Lung (tissue), 12 donors: ENCODE results near the gene TBX4. TPM values are rescaled to one million over a fixed set of nuclear protein-coding genes. Genes with fewer than 3 reads are reported as not detected.
A peak's percentile ranks its signal among the peaks of the same experiment; 100 is the strongest.

ENCODE experiments used
- ATAC-seq: fragments of 200-7000 bp; cut with Tn5 transposase; one replicate; pipeline ENCODE4 v1.9.1; 2020; ENCODE audit warnings: moderate number of reproducible peaks; ENCODE audit not compliant: insufficient read depth, low FRiP score
- DNase-seq, 3 donors: peaks; one replicate each; pipeline ENCODE4 v3.0.0-alpha.2; 2013 to 2017
- H3K27ac ChIP-seq, 2 donors: one replicate each; pipeline ENCODE4 v1.5.1; 2013; ENCODE audit warnings: mild to moderate bottlenecking in 2 of 2, moderate library complexity in 2 of 2, control low read depth in 1 of 2, inconsistent platforms in 1 of 2, low read depth in 1 of 2, low read length in 1 of 2
- H3K27me3 ChIP-seq, 3 donors: one replicate each; pipeline ENCODE4 v1.5.1; 2013; ENCODE audit warnings: low read length in 2 of 3; ENCODE audit not compliant: control insufficient read depth in 3 of 3, insufficient read depth in 3 of 3
- H3K36me3 ChIP-seq, 4 donors: one replicate each; pipeline ENCODE4 v1.5.1; 2013; ENCODE audit warnings: low read length in 4 of 4, mild to moderate bottlenecking in 1 of 4, moderate library complexity in 1 of 4; ENCODE audit not compliant: control insufficient read depth in 4 of 4, insufficient read depth in 4 of 4
- H3K4me1 ChIP-seq, 5 donors: one replicate each; pipeline ENCODE4 v1.5.1; 2013; ENCODE audit warnings: low read length in 5 of 5, mild to moderate bottlenecking in 2 of 5, moderate library complexity in 1 of 5; ENCODE audit not compliant: control insufficient read depth in 5 of 5, insufficient read depth in 5 of 5
- H3K4me3 ChIP-seq: one replicate; pipeline ENCODE4 v1.5.1; 2013; ENCODE audit warnings: mild to moderate bottlenecking, control low read depth, moderate library complexity
- H3K9ac ChIP-seq, 2 donors: one replicate each; pipeline ENCODE4 v1.5.1; 2013; ENCODE audit warnings: low read length in 2 of 2, control low read depth in 1 of 2; ENCODE audit not compliant: insufficient read depth in 1 of 2
- H3K9me3 ChIP-seq, 4 donors: one replicate each; pipeline ENCODE4 v1.5.1; 2013; ENCODE audit warnings: low read length in 3 of 4, mild to moderate bottlenecking in 1 of 4, moderate library complexity in 1 of 4; ENCODE audit not compliant: control insufficient read depth in 4 of 4, insufficient read depth in 3 of 4
- WGBS, 2 donors: extraction: QIAGEN DNeasy Blood & Tissue Kit; methylation state at CpG; one replicate each; pipeline ENCODE4 v1.1.7; 2013; 5-methylcytosine and 5-hydroxymethylcytosine counted together
- polyA plus RNA-seq, 2 donors: library from polyadenylated mRNA; stranded (reverse); fragments of 200-250 nt; gene quantifications; one replicate each; pipeline ENCODE4 v1.2.1, GENCODE V29; 2013
- total RNA-seq, 2 donors: library from RNA; depleted of rRNA in 1 of 2; stranded (reverse); fragments of >200 nt in 1 of 2; gene quantifications; one replicate each; pipeline ENCODE4 v1.2.1, GENCODE V29; 2014 to 2021
- TF ChIP-seq, protein P1 (sequence below): IDR thresholded peaks from 2 replicates; pipeline ENCODE4 v1.5.1; 2012; ENCODE audit warnings: mild to moderate bottlenecking; ENCODE audit errors: control extremely low read depth, extremely low read depth
- donor health status: control.
- donor health status: control.
- donor health status: Bipolar disorder and iron deficiency.
- donor health status: healthy.
- donor health status: DM: yes; HTN: yes; CAD: no.

The TBX4 gene
- total and polyA plus RNA-seq, 4 donors = 6.1 to 53.7 (median 22.0) TPM

DNA sequence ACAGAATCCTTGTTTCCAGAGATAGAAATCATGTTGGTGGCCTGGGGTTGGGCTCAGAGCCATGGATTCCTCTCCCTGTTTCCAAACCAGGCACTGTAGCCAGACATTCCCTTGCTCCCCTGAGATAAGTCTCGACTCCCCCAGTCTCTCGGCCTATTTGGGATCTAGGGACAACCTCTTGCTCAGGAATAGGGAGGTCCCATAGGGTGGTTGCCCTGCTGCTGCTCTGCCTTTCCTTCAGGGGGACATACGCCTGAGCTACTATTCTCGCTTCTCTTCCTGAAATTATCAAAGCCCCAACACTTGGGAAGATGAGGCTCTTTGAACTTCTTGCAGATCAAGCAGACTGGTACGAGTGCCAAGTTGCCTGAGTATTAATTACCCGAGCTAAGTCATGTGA lies 58.0 kb downstream of the TBX4 start:
- Histone ChIP-seq H3K4me1 (peaks cover 0 to 14% (median 0%) of the 10 kb centered on the region in 5 donors), H3K36me3 (no peaks in the 10 kb centered on the region), H3K4me3 (no peak overlapping the region), H3K27me3 (no peaks in the 10 kb centered on the region), H3K9me3 (no peaks in the 10 kb centered on the region), H3K27ac (no peak overlapping the region), H3K9ac (no peak overlapping the region)
- no peak for DNase-seq
- TF ChIP-seq, protein P1, sequence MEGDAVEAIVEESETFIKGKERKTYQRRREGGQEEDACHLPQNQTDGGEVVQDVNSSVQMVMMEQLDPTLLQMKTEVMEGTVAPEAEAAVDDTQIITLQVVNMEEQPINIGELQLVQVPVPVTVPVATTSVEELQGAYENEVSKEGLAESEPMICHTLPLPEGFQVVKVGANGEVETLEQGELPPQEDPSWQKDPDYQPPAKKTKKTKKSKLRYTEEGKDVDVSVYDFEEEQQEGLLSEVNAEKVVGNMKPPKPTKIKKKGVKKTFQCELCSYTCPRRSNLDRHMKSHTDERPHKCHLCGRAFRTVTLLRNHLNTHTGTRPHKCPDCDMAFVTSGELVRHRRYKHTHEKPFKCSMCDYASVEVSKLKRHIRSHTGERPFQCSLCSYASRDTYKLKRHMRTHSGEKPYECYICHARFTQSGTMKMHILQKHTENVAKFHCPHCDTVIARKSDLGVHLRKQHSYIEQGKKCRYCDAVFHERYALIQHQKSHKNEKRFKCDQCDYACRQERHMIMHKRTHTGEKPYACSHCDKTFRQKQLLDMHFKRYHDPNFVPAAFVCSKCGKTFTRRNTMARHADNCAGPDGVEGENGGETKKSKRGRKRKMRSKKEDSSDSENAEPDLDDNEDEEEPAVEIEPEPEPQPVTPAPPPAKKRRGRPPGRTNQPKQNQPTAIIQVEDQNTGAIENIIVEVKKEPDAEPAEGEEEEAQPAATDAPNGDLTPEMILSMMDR = no peak
- ATAC-seq = no peak
- WGBS, 2 donors = 79 to 80% methylated on average over 6 of the region's 6 CpGs

DNA sequence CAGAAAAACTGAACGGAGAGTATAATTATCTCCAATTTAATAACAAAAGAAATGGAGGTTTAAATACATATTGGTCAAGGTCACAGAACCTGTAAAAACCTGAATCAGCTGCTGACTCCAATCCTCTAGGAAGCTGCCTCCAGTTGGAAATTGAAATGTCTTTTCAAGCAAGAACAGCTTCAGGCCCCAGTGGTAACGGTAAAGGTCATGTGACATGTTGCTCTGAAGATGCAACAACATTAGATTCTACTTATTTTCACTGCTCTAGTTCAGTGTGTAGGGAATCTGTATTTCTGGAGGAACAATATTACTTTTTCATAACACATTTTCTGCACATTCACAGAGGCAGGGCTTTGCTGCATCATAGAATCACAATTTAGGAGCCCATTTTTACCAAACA lies 58.8 kb downstream of the TBX4 start:
- Histone ChIP-seq H3K4me3 (no peak overlapping the region), H3K36me3 (no peaks in the 10 kb centered on the region), H3K9ac (no peak overlapping the region), H3K27ac (no peak overlapping the region), H3K9me3 (no peaks in the 10 kb centered on the region), H3K4me1 (peaks cover 0 to 14% (median 0%) of the 10 kb centered on the region in 5 donors), H3K27me3 (no peaks in the 10 kb centered on the region)
- DNase-seq (no peak), ATAC-seq (no peak)
- TF ChIP-seq, protein P1 = no peak
- 73 to 76% methylated on average over 2 of the region's 2 CpGs for WGBS, 2 donors

DNA sequence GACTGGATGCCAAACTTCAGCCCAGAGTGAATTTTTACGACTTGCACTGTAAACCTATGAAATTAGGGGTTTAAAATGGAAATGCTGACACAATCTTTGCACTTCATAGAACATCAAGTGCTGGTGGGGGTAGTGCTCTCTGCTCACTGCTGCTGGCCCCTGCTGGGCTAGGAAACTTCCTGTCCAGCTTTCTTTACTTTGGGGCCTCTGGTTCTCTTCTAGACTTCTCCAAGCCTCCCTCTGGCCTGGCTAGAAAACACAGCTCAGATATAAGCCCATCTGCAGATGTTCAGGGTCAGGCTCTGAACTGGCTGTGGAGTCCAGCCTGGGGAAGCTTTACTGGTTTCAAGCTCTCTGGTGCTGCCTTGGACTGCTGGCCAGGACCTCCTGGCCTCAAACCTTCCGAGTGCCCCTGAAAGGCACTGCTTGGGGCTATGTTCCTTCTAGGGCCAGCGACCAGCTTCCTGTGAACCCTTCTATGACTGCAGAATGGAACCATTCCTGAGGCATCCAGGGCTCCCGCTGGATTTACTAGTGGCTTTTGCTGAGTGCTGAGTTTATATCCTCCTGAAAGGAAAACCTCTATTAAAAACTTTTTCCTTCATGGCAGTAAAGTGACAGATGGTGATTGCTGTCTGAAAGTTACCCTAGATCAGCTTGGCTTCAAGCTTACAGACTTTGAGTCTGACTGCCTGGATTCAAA lies 59.4 kb downstream of the TBX4 start:
- Histone ChIP-seq H3K27ac (no peak overlapping the region), H3K9ac (no peak overlapping the region), H3K27me3 (no peaks in the 10 kb centered on the region), H3K4me1 (peaks cover 0 to 14% (median 0%) of the 10 kb centered on the region in 5 donors), H3K4me3 (no peak overlapping the region), H3K36me3 (no peaks in the 10 kb centered on the region), H3K9me3 (no peaks in the 10 kb centered on the region)
- DNase-seq = peak in 2 of 3 donors; percentile 30 to 34
- TF ChIP-seq, protein P1 = no peak
- 82 to 87% methylated on average over 4 of the region's 4 CpGs for WGBS, 2 donors
- ATAC-seq = no peak
